Liver (tissue), 9 donors: ENCODE results near the gene ORC6. TPM values are rescaled to one million over a fixed set of nuclear protein-coding genes. Genes with fewer than 3 reads are reported as not detected.
A peak's percentile ranks its signal among the peaks of the same experiment; 100 is the strongest.

Source experiments
- DNase-seq: peaks from one replicate; pipeline ENCODE4 v3.0.0-alpha.2; 2017; ENCODE audit warnings: low spot score
- H3K27ac ChIP-seq, 2 donors: one replicate each; pipeline ENCODE4 v1.7.0; 2013; ENCODE audit warnings: inconsistent platforms in 2 of 2, low read length in 2 of 2, control low read depth in 1 of 2, low read depth in 1 of 2, mild to moderate bottlenecking in 1 of 2
- H3K27me3 ChIP-seq, 4 donors: one replicate each; pipeline versions ENCODE4 v1.6.1 to v1.7.0; 2013; ENCODE audit warnings: low read length in 3 of 4, inconsistent platforms in 1 of 4, mild to moderate bottlenecking in 1 of 4, moderate library complexity in 1 of 4; ENCODE audit not compliant: control insufficient read depth in 4 of 4, insufficient read depth in 4 of 4
- H3K36me3 ChIP-seq, 4 donors: one replicate each; pipeline versions ENCODE4 v1.6.1 to v1.7.0; 2013; ENCODE audit warnings: low read length in 3 of 4, mild to moderate bottlenecking in 3 of 4, low read depth in 1 of 4, moderate library complexity in 1 of 4; ENCODE audit not compliant: control insufficient read depth in 4 of 4, insufficient read depth in 3 of 4
- H3K4me1 ChIP-seq, 4 donors: one replicate each; pipeline versions ENCODE4 v1.6.1 to v1.7.0; 2013; ENCODE audit warnings: low read length in 3 of 4, mild to moderate bottlenecking in 3 of 4, moderate library complexity in 1 of 4; ENCODE audit not compliant: control insufficient read depth in 4 of 4, insufficient read depth in 4 of 4
- H3K4me3 ChIP-seq, 3 donors: one replicate each; pipeline versions ENCODE4 v1.6.1 to v1.7.0; 2013; ENCODE audit warnings: low read length in 3 of 3, control low read depth in 1 of 3, low read depth in 1 of 3, mild to moderate bottlenecking in 1 of 3
- H3K9ac ChIP-seq, 2 donors: one replicate each; pipeline ENCODE4 v1.7.0; 2013; ENCODE audit warnings: low read length in 2 of 2, mild to moderate bottlenecking in 2 of 2, moderate library complexity in 2 of 2, control low read depth in 1 of 2, low read depth in 1 of 2
- H3K9me3 ChIP-seq, 4 donors: one replicate each; pipeline versions ENCODE4 v1.6.1 to v1.7.0; 2013; ENCODE audit warnings: low read length in 3 of 4; ENCODE audit not compliant: control insufficient read depth in 4 of 4
- ATF3 ChIP-seq: IDR thresholded peaks from 2 replicates; pipeline ENCODE4 v1.6.1; 2016; ENCODE audit warnings: antibody characterized with exemption
- EGR1 ChIP-seq, 2 donors: IDR thresholded peaks; 2 replicates each; pipeline ENCODE4 v1.6.1; 2016 to 2018; ENCODE audit warnings: antibody characterized with exemption in 2 of 2, low read depth in 2 of 2
- FOXA1 ChIP-seq: IDR thresholded peaks from 2 replicates; pipeline ENCODE4 v1.6.1; 2016; ENCODE audit warnings: antibody characterized with exemption
- HNF4A ChIP-seq, 2 donors: conservative IDR thresholded peaks; 2 replicates each; pipeline ENCODE4 v1.6.1; 2016; ENCODE audit warnings: antibody characterized with exemption in 2 of 2, mild to moderate bottlenecking in 2 of 2
- HNF4G ChIP-seq: IDR thresholded peaks from 2 replicates; pipeline ENCODE4 v1.6.1; 2016; ENCODE audit warnings: antibody characterized with exemption
- JUND ChIP-seq, 2 donors: IDR thresholded peaks; 2 replicates each; pipeline ENCODE4 v1.6.1; 2016; ENCODE audit warnings: antibody characterized with exemption in 2 of 2
- RXRA ChIP-seq, 2 donors: IDR thresholded peaks; 2 replicates each; pipeline ENCODE4 v1.6.1; 2017 to 2018; ENCODE audit warnings: antibody characterized with exemption in 2 of 2, mild to moderate bottlenecking in 1 of 2
- TAF1 ChIP-seq: conservative IDR thresholded peaks from 2 replicates; pipeline ENCODE4 v1.6.1; 2016; ENCODE audit warnings: antibody characterized with exemption, mild to moderate bottlenecking
- YY1 ChIP-seq: IDR thresholded peaks from 2 replicates; pipeline ENCODE4 v1.6.1; 2016; ENCODE audit warnings: antibody characterized with exemption, mild to moderate bottlenecking
- WGBS: extraction: QIAGEN DNeasy Blood & Tissue Kit; methylation state at CpG from one replicate; pipeline ENCODE4 v1.1.7; 2013; 5-methylcytosine and 5-hydroxymethylcytosine counted together
- polyA plus RNA-seq, 2 donors: library from polyadenylated mRNA; stranded (reverse) in 1 of 2; unstranded in 1 of 2; fragments of 200-250 nt in 1 of 2; fragments of >200 nt in 1 of 2; fragmentation: Nextera tagmentation in 1 of 2; extraction: Ambion mirVana in 1 of 2; gene quantifications; one replicate each; pipeline versions ENCODE4 v1.2.1 to v1.2.3, GENCODE V29; 2013 to 2015
- total RNA-seq, 2 donors: library from RNA; depleted of rRNA; stranded (reverse); fragments of >200 nt; gene quantifications; one replicate each; pipeline ENCODE4 v1.2.3, GENCODE V29; 2014
- TF ChIP-seq, protein P1 (sequence below): IDR thresholded peaks from 2 replicates; pipeline ENCODE4 v1.6.1; 2016; ENCODE audit warnings: antibody characterized with exemption, mild to moderate bottlenecking
- TF ChIP-seq, protein P2 (sequence below): IDR thresholded peaks from 2 replicates; pipeline ENCODE4 v1.6.1; 2016; ENCODE audit warnings: antibody characterized with exemption
- TF ChIP-seq, protein P3 (sequence below): fragments of 150-350 bp; IDR thresholded peaks from 2 replicates; pipeline ENCODE4 v1.5.1; 2017; ENCODE audit warnings: improper control_type of control experiment, low read depth, low read length; ENCODE audit not compliant: missing input control
- donor health status: healthy.
- donor health status: healthy.
- donor health status: healthy.
- donor health status: healthy.
- donor health status: healthy.

Gene ORC6
- total and polyA plus RNA-seq, 4 donors = 0.56 to 16.8 (median 0.98) TPM

- Histone ChIP-seq H3K9ac (no peak overlapping the region), H3K27me3 (no peaks in the 10 kb centered on the region), H3K36me3 (no peaks in the 10 kb centered on the region), H3K4me3 (no peak overlapping the region), H3K4me1 (no peaks in the 10 kb centered on the region), H3K9me3 (no peaks in the 10 kb centered on the region), H3K27ac (no peak overlapping the region)
- TF ChIP-seq, protein P1, sequence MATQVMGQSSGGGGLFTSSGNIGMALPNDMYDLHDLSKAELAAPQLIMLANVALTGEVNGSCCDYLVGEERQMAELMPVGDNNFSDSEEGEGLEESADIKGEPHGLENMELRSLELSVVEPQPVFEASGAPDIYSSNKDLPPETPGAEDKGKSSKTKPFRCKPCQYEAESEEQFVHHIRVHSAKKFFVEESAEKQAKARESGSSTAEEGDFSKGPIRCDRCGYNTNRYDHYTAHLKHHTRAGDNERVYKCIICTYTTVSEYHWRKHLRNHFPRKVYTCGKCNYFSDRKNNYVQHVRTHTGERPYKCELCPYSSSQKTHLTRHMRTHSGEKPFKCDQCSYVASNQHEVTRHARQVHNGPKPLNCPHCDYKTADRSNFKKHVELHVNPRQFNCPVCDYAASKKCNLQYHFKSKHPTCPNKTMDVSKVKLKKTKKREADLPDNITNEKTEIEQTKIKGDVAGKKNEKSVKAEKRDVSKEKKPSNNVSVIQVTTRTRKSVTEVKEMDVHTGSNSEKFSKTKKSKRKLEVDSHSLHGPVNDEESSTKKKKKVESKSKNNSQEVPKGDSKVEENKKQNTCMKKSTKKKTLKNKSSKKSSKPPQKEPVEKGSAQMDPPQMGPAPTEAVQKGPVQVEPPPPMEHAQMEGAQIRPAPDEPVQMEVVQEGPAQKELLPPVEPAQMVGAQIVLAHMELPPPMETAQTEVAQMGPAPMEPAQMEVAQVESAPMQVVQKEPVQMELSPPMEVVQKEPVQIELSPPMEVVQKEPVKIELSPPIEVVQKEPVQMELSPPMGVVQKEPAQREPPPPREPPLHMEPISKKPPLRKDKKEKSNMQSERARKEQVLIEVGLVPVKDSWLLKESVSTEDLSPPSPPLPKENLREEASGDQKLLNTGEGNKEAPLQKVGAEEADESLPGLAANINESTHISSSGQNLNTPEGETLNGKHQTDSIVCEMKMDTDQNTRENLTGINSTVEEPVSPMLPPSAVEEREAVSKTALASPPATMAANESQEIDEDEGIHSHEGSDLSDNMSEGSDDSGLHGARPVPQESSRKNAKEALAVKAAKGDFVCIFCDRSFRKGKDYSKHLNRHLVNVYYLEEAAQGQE = no peak
- TF ChIP-seq FOXA1 (no peak), HNF4A (conservative IDR thresholded peaks at IDR 0.05) (no peak), EGR1 (IDR thresholded peaks at IDR 0.05; ENCODE audit: low read depth in 2 of 2) (no peak), YY1 (no peak), ATF3 (no peak), JUND (IDR thresholded peaks at IDR 0.05) (no peak), HNF4G (no peak), TAF1 (no peak), RXRA (IDR thresholded peaks at IDR 0.05) (no peak)
- TF ChIP-seq, protein P2, sequence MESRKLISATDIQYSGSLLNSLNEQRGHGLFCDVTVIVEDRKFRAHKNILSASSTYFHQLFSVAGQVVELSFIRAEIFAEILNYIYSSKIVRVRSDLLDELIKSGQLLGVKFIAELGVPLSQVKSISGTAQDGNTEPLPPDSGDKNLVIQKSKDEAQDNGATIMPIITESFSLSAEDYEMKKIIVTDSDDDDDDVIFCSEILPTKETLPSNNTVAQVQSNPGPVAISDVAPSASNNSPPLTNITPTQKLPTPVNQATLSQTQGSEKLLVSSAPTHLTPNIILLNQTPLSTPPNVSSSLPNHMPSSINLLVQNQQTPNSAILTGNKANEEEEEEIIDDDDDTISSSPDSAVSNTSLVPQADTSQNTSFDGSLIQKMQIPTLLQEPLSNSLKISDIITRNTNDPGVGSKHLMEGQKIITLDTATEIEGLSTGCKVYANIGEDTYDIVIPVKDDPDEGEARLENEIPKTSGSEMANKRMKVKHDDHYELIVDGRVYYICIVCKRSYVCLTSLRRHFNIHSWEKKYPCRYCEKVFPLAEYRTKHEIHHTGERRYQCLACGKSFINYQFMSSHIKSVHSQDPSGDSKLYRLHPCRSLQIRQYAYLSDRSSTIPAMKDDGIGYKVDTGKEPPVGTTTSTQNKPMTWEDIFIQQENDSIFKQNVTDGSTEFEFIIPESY = no peak
- no peak for DNase-seq
- WGBS = 94% methylated on average over 3 of the region's 3 CpGs
Observed at GRCh38 chr16:46651305-46651704, 38.2 kb upstream of the ORC6 start.

GRCh38 chr16:46658925-46659324 lies 30.5 kb upstream of the ORC6 start:
- Histone ChIP-seq H3K9me3 (no peaks in the 10 kb centered on the region), H3K27me3 (no peaks in the 10 kb centered on the region), H3K36me3 (peaks cover 13 to 36% (median 23%) of the 10 kb centered on the region in 4 donors), H3K4me1 (no peaks in the 10 kb centered on the region), H3K9ac (no peak overlapping the region), H3K4me3 (no peak overlapping the region), H3K27ac (no peak overlapping the region)
- no peak for DNase-seq
- 72% methylated on average over 1 of the region's 1 CpG for WGBS
- TF ChIP-seq RXRA (IDR thresholded peaks at IDR 0.05) = peak in 1 of 2 donors; percentile 9
- TF ChIP-seq, protein P2 = no peak
- TF ChIP-seq, protein P3, sequence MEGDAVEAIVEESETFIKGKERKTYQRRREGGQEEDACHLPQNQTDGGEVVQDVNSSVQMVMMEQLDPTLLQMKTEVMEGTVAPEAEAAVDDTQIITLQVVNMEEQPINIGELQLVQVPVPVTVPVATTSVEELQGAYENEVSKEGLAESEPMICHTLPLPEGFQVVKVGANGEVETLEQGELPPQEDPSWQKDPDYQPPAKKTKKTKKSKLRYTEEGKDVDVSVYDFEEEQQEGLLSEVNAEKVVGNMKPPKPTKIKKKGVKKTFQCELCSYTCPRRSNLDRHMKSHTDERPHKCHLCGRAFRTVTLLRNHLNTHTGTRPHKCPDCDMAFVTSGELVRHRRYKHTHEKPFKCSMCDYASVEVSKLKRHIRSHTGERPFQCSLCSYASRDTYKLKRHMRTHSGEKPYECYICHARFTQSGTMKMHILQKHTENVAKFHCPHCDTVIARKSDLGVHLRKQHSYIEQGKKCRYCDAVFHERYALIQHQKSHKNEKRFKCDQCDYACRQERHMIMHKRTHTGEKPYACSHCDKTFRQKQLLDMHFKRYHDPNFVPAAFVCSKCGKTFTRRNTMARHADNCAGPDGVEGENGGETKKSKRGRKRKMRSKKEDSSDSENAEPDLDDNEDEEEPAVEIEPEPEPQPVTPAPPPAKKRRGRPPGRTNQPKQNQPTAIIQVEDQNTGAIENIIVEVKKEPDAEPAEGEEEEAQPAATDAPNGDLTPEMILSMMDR = no peak
